ELF-1 (cell line): ENCODE measurements around the gene CTIF.

Experiments
- DNase-seq: peaks from one replicate; pipeline ENCODE4 v3.0.0-alpha.2; 2016; ENCODE audit warnings: low read depth, low spot score

The CTIF gene

DNA sequence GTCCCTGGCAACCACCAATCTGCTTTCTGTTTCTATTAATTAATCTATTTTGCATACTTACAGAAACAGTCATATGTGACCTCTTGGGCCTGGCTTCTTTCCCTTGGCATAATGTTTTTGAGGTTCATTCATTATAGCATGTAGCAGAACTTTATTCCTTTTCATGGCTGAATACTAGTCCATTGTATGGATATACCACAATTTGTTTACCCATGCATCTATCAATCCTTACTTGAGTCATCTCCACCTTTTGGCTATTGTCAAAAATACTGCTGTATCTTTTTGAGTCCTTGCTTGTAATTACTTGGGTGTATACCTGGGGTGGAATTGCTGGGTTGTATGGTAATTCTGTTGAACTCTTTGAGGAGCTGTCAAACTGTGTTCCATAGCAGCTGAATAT lies 126.8 kb downstream of the CTIF start:
- DNase-seq = no peak

DNA sequence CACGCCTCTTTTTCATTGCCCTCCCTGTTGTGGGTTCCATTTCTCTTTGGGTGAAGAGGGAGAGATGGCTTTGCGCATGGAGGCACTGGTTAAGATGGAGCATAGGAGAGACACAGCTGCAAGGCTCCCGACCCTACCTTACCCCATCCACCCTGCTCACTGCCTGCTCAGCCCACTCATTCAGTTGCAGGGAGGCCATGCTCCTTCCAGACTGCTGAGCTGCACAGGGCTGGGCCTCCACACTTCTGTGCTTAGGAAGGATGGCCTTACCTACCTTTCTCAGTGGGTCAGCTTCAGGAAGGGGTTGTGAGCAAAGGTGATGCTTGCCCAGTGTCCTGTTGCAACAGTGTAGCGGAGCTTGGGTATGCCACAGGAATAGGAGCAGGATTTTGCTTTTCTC lies 127.8 kb downstream of the CTIF start:
- no peak for DNase-seq

GRCh38 chr18:48667276-48668254 lies 128.7 kb downstream of the CTIF start:
- DNase-seq = peak; percentile 35

- DNase-seq = no peak
Observed at GRCh38 chr18:48668466-48669179, 129.8 kb downstream of the CTIF start.

DNA sequence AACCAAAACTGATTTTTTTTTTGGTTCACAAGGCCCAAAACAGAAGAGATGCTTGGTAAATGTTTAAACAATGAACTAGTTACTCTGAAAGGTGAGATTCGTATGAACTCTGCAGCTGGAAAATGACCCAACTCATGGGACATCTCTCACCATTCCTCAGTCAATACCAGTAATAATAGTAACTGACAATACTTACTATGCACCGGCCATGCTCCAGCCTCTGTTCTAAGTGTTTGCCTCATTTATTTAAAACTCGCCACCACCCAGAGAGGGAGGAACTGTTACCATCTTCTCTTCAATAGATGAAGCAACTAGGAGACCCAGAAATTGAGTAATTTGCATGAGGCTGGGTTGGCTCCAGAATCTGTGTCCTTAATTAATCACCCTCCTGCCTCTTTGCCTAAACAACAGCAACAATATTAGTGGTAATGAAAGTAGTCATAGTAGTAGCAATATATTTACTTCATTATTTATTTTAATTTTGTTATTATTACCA lies 130.4 kb downstream of the CTIF start:
- DNase-seq = no peak

GRCh38 chr18:48669991-48670750 lies 131.3 kb downstream of the CTIF start:
- DNase-seq = no peak

GRCh38 chr18:48670751-48671560 lies 132.1 kb downstream of the CTIF start:
- no peak for DNase-seq

GRCh38 chr18:48671561-48671945 lies 132.7 kb downstream of the CTIF start:
- no peak for DNase-seq

DNA sequence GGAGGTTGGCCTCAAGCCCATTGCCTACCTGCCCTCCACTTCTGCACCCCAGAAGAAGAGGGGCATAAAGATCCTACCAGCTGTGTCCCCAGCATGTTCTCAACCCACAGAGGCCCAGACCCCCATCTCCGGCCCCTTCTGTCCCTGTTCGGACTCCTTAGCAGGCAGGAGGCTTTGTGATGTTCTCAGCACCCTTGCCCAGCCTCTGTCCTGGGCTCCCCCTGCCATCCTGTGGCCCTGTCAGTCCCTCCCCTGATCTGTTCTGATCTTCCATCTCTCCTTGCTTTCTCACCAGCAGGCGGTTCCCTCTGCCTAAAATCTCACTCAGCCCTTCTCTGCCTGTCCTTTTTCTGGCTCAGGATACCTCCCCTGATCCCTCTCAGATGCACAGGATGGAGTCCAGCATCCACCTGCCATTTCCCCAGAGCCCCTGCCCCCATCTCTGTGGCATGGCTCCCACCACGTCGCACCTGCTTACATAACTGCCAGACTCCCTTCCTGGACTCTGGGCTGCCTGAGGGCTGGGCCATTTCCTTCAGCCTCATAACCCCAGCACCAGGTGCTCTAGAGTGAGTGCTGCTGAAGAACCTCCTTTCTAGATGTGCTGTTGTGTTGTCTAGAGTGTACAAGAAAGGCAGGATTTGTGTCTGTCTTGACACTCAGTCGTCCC lies 134.0 kb downstream of the CTIF start:
- DNase-seq = no peak

- no peak for DNase-seq
Observed at GRCh38 chr18:48673456-48673852, 134.6 kb downstream of the CTIF start.

DNA sequence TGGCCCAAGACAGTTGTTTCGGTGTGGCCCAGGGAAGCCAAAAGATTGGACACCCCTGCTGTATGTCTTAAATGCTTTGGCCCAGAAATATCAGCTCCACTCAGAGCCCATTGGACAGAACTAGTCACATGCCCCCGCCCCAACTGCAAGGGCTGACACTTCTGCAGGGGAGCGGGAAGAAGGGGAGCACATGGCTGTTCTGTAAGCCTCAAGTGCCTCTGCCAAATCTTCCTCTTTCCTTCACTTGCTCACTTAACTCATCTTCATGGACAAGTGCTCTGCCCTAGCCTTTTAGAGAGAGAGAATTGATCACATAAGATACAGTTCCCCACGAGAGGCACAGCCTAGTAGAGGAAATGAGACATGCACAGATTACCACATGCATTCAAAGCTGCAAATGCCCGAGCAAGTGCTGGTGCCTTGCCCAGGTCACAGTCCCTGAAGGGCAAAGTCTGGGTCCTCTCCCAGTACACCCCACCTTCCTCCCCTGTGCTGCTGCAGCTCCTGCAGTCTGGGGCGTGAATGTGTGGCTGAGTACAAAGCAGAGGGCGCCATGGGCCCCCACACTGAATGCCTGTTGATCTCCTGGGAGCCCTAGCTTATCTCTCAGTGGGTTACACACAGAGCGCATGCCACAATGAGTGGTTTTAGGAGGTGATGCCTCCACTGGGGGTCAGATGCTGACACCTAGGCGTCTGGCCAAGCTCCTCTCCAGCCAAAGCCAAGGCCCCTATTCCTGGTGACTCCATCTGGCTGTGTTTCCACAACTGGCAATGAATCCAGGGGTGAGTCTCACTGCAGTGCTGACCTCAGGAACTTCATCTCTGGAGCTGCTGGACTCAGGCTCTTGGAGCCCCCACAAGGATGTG lies 135.3 kb downstream of the CTIF start:
- no peak for DNase-seq

DNA sequence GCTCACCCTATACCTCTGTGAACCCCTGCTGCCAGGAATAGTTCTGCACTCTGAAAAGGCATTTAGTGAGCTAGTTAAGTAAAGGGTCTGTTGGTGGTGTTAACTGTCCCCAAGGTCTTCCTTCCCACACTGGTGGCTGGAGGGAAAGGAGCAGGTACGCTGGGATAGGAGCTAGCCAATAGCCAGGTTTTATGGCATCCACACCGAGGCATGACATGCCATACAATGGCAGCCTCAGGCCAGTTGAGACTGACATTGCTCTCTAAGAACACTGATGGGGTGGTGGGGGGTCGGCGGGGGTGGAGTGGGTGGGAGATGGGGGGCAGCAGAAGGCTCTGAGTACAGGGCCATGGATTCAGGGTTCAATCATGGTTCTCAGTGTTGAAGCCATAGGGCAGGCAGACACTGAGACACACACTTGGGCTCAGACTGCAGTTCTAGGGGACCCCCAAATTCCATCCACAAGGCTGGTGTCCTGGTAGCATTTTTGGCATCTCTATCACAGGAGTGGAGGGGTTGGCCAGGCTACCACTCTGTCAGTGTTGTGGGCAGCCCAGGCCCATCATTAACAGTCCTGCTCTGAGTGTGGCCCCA lies 136.0 kb downstream of the CTIF start:
- DNase-seq = no peak

DNA sequence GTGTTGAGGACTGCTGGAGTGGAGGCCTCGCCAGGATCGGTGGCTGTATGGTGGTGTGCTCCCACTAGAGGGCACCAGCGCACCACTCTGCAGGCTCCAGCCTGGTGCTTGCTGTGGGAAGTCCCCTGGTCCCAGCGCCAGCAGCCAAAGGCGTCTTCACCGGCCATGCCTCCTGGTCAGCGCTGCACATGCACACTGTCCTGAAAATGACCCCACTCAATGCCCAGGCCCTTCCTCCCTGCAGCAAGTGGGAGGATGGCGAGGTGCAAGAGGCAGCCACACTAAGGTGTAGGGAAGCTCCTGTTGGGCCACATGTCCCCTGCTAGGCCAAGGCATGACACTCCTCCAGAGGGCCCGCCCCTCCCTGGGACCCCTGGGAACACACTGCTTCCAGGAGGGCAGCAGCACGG lies 136.5 kb downstream of the CTIF start:
- peak; percentile 95 for DNase-seq

GRCh38 chr18:48675912-48676311 lies 137.1 kb downstream of the CTIF start:
- no peak for DNase-seq

DNA sequence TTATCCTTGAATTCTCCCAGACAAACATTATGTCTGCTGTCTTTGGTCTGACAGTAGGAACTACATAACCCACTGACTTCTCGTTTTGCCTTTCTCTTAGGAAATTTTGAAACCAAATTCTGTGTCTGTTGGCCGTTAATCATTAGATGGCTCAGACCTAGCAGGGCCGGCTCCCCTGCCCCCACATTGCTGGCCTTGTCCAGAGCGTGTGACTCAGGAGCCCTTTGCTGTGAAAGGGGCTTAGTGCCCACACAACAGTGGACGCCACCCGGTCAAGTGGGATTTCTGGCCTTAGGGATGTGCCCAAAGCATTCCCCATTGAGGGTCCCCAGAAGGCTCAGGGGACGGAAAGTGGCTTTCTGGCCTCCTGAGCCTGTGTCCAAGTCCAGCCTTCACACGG lies 137.5 kb downstream of the CTIF start:
- no peak for DNase-seq

DNA sequence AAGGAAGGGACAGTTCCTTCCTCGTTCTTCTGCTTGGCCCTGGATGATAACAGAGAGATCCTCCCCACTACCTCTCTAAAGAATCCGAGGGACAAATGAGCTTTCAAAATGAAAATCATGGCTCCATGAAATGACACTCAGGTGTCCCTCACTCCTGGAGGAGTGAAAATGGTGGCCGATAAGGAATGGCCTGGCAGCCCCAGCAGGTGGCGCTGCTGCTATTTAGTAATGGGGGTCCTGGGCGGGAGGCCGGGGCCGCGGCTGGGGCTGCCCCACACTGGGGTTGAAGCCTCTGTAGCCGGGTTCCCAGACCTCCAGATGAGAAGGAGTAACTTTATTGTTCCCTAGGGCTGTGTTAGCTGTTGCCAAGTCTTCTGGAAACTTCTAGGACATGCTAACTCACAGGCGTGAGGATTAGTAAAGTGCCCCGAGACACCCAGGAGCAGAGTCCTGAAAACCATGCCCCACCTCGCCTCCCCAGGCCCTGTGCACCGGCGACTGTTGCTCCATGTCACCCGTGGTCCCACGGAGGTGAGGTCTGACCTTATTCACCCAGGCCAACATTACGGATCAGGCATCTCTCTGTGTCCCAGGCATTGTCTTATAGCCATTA lies 138.0 kb downstream of the CTIF start:
- peak; percentile 84 for DNase-seq

- DNase-seq = no peak
Observed at GRCh38 chr18:48678237-48679115, 139.6 kb downstream of the CTIF start.

DNA sequence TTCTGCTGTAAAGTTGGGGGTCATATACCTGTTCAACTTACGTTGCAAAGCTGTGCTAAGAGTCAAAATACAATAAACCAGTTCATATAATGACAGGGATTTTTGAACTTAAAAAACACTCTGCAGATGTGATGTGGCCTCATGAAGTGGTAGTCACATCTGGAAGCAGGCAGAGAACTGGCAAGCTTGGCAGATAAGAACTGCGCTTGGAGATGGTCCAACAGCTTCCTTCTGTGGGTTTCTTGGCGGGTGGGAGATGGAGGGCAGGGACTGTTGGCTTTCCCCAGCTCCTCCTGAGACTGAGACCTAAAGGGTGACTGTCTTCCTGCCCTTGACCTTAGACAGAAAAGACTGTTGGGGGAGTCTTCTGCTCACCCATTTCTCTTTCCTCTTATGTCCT lies 140.4 kb downstream of the CTIF start:
- DNase-seq = no peak
